ENCODE data around the gene SUGP2.

- TF ChIP-seq CTCF (IDR thresholded peaks at IDR 0.05), result no peak
- TF ChIP-seq POLR2AphosphoS5 (IDR thresholded peaks at IDR 0.05; ENCODE audit: low read depth, low read length), result no peak
- TF ChIP-seq REST (IDR thresholded peaks at IDR 0.05; ENCODE audit: insufficient read depth in 1 of 2, low read depth in 2 of 2, low read length in 1 of 2), result no peak
Observed at GRCh38 chr19:18978616-18979015, 54.7 kb downstream of the SUGP2 start.
